ENCODE measurements around the gene PHKA2.

The PHKA2 gene

DNA sequence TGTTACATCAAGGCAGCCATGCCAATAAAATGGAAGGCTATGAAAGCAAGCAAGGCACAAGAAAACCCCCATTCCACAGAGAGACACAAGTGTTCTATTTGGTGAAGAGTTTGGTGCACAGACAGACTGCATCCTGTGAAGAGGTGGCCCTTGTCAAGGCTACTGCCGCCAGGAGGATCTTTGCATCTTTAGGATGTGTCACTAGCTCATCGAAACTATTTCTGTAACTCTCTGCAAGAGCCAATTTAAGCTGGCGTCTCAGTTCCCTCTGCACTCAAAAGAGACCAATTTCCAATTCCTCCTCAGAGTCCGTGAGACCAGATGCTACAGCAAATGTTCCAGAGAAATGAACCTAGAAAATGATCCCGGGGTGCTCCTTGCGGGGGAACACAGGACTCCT lies 91.0 kb downstream of the PHKA2 start:
- Histone ChIP-seq H3K4me1 (no peaks in the 10 kb centered on the region), H3K27me3 (ENCODE audit: control insufficient read depth, insufficient read depth, low read length) (no peaks in the 10 kb centered on the region), H3K9ac (no peak overlapping the region), H3K4me3 (ENCODE audit: low read depth, low read length) (no peak overlapping the region), H3K9me3 (ENCODE audit: control insufficient read depth, low read length) (no peaks in the 10 kb centered on the region), H3K4me2 (ENCODE audit: low read length) (no peak overlapping the region), H3K79me2 (no peaks in the 10 kb centered on the region), H2AFZ (no peak overlapping the region), H3K36me3 (ENCODE audit: control insufficient read depth, insufficient read depth, low read length) (no peaks in the 10 kb centered on the region), H3K27ac (no peak overlapping the region)
- TF ChIP-seq, protein P1, sequence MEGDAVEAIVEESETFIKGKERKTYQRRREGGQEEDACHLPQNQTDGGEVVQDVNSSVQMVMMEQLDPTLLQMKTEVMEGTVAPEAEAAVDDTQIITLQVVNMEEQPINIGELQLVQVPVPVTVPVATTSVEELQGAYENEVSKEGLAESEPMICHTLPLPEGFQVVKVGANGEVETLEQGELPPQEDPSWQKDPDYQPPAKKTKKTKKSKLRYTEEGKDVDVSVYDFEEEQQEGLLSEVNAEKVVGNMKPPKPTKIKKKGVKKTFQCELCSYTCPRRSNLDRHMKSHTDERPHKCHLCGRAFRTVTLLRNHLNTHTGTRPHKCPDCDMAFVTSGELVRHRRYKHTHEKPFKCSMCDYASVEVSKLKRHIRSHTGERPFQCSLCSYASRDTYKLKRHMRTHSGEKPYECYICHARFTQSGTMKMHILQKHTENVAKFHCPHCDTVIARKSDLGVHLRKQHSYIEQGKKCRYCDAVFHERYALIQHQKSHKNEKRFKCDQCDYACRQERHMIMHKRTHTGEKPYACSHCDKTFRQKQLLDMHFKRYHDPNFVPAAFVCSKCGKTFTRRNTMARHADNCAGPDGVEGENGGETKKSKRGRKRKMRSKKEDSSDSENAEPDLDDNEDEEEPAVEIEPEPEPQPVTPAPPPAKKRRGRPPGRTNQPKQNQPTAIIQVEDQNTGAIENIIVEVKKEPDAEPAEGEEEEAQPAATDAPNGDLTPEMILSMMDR (IDR thresholded peaks at IDR 0.05), result no peak

GRCh38 chrX:18891548-18891945 lies 92.4 kb downstream of the PHKA2 start:
- Histone ChIP-seq H3K4me1 (no peaks in the 10 kb centered on the region), H3K4me3 (ENCODE audit: low read depth, low read length) (no peak overlapping the region), H3K9me3 (ENCODE audit: control insufficient read depth, low read length) (no peaks in the 10 kb centered on the region), H2AFZ (no peak overlapping the region), H3K9ac (no peak overlapping the region), H3K27me3 (ENCODE audit: control insufficient read depth, insufficient read depth, low read length) (no peaks in the 10 kb centered on the region), H3K36me3 (ENCODE audit: control insufficient read depth, insufficient read depth, low read length) (no peaks in the 10 kb centered on the region), H3K4me2 (ENCODE audit: low read length) (no peak overlapping the region), H3K27ac (no peak overlapping the region), H3K79me2 (no peaks in the 10 kb centered on the region)
- TF ChIP-seq, protein P1 (IDR thresholded peaks at IDR 0.05), result no peak

DNA sequence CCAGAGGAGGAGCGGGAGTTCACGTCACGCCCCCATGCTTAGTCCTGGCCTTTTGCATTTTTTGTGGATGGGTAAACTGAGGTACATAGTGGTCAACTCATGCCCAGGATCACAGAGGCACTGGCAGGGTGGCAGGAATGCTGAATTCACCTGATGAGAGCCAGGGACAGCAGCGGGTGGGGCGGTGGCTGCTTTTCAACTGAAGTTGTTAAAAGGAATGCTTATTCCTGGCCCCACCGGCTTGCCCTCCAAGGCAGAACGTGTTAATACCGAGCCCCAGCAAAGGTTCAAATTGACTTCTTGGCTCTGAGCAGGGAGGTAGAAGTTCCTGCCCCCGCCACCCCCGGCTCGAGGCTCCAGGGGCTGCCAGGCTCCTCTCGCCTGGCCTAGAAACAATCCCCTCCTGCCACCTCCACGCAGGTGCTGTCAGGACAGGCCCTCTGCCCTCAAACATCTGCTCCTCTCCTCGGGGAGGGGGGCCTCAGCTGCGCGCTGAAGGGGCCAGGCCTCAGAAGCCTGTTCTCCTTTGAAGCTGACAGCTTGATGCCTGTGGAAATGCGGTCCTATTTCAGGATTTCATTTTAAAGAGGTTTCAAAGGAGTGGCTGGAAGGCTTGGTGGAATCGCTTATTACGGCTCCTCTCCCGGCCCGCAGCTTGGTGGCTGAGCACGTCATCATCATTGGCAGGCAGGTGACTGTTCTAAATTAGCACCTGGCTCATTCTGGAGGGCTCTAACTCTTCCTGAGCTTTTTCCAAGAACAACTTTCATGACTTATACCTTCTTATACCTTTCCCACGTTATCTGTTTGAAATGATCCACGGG lies 93.0 kb downstream of the PHKA2 start:
- Histone ChIP-seq H3K9ac (no peak overlapping the region), H3K79me2 (no peaks in the 10 kb centered on the region), H3K9me3 (ENCODE audit: control insufficient read depth, low read length) (no peaks in the 10 kb centered on the region), H3K4me3 (ENCODE audit: low read depth, low read length) (no peak overlapping the region), H3K4me1 (no peaks in the 10 kb centered on the region), H3K4me2 (ENCODE audit: low read length) (no peak overlapping the region), H3K27ac (no peak overlapping the region), H3K36me3 (ENCODE audit: control insufficient read depth, insufficient read depth, low read length) (no peaks in the 10 kb centered on the region), H2AFZ (no peak overlapping the region), H3K27me3 (ENCODE audit: control insufficient read depth, insufficient read depth, low read length) (no peaks in the 10 kb centered on the region)
- TF ChIP-seq, protein P1 (IDR thresholded peaks at IDR 0.05), result no peak

- Histone ChIP-seq H2AFZ (no peak overlapping the region), H3K79me2 (no peaks in the 10 kb centered on the region), H3K9me3 (ENCODE audit: control insufficient read depth, low read length) (no peaks in the 10 kb centered on the region), H3K9ac (no peak overlapping the region), H3K4me3 (ENCODE audit: low read depth, low read length) (no peak overlapping the region), H3K36me3 (ENCODE audit: control insufficient read depth, insufficient read depth, low read length) (no peaks in the 10 kb centered on the region), H3K4me2 (ENCODE audit: low read length) (no peak overlapping the region), H3K27me3 (ENCODE audit: control insufficient read depth, insufficient read depth, low read length) (no peaks in the 10 kb centered on the region), H3K27ac (no peak overlapping the region), H3K4me1 (peaks cover 5% of the 10 kb centered on the region)
- TF ChIP-seq, protein P1 (IDR thresholded peaks at IDR 0.05), result no peak
Observed at GRCh38 chrX:18890049-18890381, 93.9 kb downstream of the PHKA2 start.
